A673 (cell line): ENCODE data around the gene TP53BP1. TPM values are rescaled to one million over a fixed set of nuclear protein-coding genes. Genes with fewer than 3 reads are reported as not detected.
"Not testable (repeated sequence)": the region's sequence is repeated elsewhere in the genome, so short reads cannot be mapped to it uniquely, and the experiment has no call there.

Experiments used
- BruUV-seq: library from RNA; stranded (reverse); fragments of 400-500 nt; replicated peaks from 2 replicates; lab custom pipeline; 2021; lab: Mats Ljungman, UMichigan
- CTCF ChIA-PET: fragments of 300-600 bp; sonication (Branson Sonifier 250); formaldehyde crosslinking; loops from one replicate; lab custom pipeline; 2022; ENCODE audit warnings: antibody characterized with exemption; lab: Charles Lee
- POLR2A ChIA-PET: fragments of 300-600 bp; sonication (Branson Sonifier 250); formaldehyde crosslinking; loops from one replicate; lab custom pipeline; 2022; ENCODE audit warnings: antibody characterized with exemption; ENCODE audit not compliant: low non-redundant PET; lab: Charles Lee
- DNase-seq: peaks from one replicate; pipeline ENCODE4 v3.0.0-alpha.2; 2015; ENCODE audit warnings: low spot score
- H3K27ac ChIP-seq: fragments of 200-600 bp; sonication (generic); 2 replicates; pipeline ENCODE4 v1.5.1; 2016; ENCODE audit warnings: mixed run types, low read depth, mild to moderate bottlenecking, mixed read lengths, antibody characterized with exemption, low read length; ENCODE audit not compliant: poor library complexity, severe bottlenecking
- H3K27me3 ChIP-seq: fragments of 200-600 bp; sonication (generic); replicated peaks from 2 replicates; pipeline ENCODE4 v1.6.1; 2017; ENCODE audit warnings: mixed run types, low read depth, mild to moderate bottlenecking, mixed read lengths, antibody characterized with exemption, low read length; ENCODE audit not compliant: insufficient read depth, poor library complexity
- H3K36me3 ChIP-seq: fragments of 200-600 bp; sonication (generic); 2 replicates; pipeline ENCODE4 v1.6.1; 2016; ENCODE audit warnings: mixed run types, mild to moderate bottlenecking, mixed read lengths, antibody characterized with exemption, low read length; ENCODE audit not compliant: insufficient read depth, poor library complexity, severe bottlenecking
- H3K4me1 ChIP-seq: fragments of 200-600 bp; sonication (generic); 2 replicates; pipeline ENCODE4 v1.6.1; 2017; ENCODE audit warnings: mixed run types, mild to moderate bottlenecking, mixed read lengths, antibody characterized with exemption, low read length; ENCODE audit not compliant: insufficient read depth, poor library complexity, severe bottlenecking
- H3K4me3 ChIP-seq: fragments of 200-600 bp; sonication (generic); 2 replicates; pipeline ENCODE4 v1.5.1; 2016; ENCODE audit warnings: low read depth, mixed run types, mild to moderate bottlenecking, mixed read lengths, low read length; ENCODE audit not compliant: poor library complexity, severe bottlenecking
- H3K9me3 ChIP-seq: fragments of 200-600 bp; sonication (generic); 2 replicates; pipeline ENCODE4 v1.6.1; 2016; ENCODE audit warnings: mixed run types, low read depth, mild to moderate bottlenecking, mixed read lengths, antibody characterized with exemption, low read length; ENCODE audit not compliant: poor library complexity, severe bottlenecking
- CTCF ChIP-seq: fragments of 300-800, 200-600 bp; sonication (generic); conservative IDR thresholded peaks from 2 replicates; pipeline ENCODE4 v1.5.1; 2017; ENCODE audit warnings: low read depth, mild to moderate bottlenecking, antibody characterized with exemption, low read length, moderate library complexity, mixed read lengths
- EZH2 ChIP-seq: fragments of 200-600 bp; sonication (generic); IDR thresholded peaks from 2 replicates; pipeline ENCODE4 v1.6.1; 2017; ENCODE audit warnings: borderline replicate concordance, low read depth, mild to moderate bottlenecking, mixed read lengths, antibody characterized with exemption, low read length; ENCODE audit not compliant: poor library complexity, severe bottlenecking
- intact Hi-C: fragments of 100-400 bp; cut with micrococcal nuclease; formaldehyde crosslinking; loops from one replicate; pipeline ENCODE4 v1.10.0; 2022; ENCODE audit not compliant: unreplicated experiment
- total RNA-seq: library from RNA; stranded (reverse); gene quantifications from 2 replicates; pipeline ENCODE4 v1.2.3, GENCODE V29; 2021

TP53BP1 gene
- total RNA-seq, 1 experiment from 2014 or later: 66.0 TPM

GRCh38 chr15:43402255-43402654, 90.7 kb downstream of the TP53BP1 start:
- TF ChIP-seq EZH2: no peak
- no peak for TF ChIP-seq CTCF
- Histone ChIP-seq H3K36me3 (peaks cover 93% of the 10 kb centered on the region), H3K4me3 (no peak overlapping the region), H3K27ac (no peak overlapping the region), H3K4me1 (no peaks in the 10 kb centered on the region), H3K9me3 (no peaks in the 10 kb centered on the region), H3K27me3 (no peaks in the 10 kb centered on the region)
- no peak for DNase-seq
- ChIA-PET CTCF (no interaction called here), POLR2A (interaction anchor here (0.5 kb wide), 1 partner anchor 40 kb away, joined by 3 read pairs; no protein-coding TSS in a partner anchor)
- intact Hi-C loops: loop anchor here (10.0 kb wide), 1 partner anchor 343 kb away; the partner anchor contains the start of gene PDIA3
- BruUV-seq: no TSS peak

- POLR2A ChIA-PET, H3K4me1 ChIP-seq, H3K4me3 ChIP-seq, H3K27me3 ChIP-seq, BruUV-seq, H3K9me3 ChIP-seq, CTCF ChIA-PET, intact Hi-C loops, H3K27ac ChIP-seq, DNase-seq: not testable (repeated sequence)
- H3K36me3 ChIP-seq: peaks cover 45% of the 10 kb centered on the region
These were observed 99.4 kb downstream of the TP53BP1 start for GRCh38 chr15:43393592-43393991.

GRCh38 chr15:43390723-43391122, 102.2 kb downstream of the TP53BP1 start:
- intact Hi-C loops: no loop called here
- ChIA-PET CTCF (interaction anchor here (0.6 kb wide), 1 partner anchor 826 kb away, joined by 3 read pairs; no protein-coding TSS in a partner anchor), POLR2A (no interaction called here)
- BruUV-seq: no TSS peak
- Histone ChIP-seq H3K4me3 (no peak overlapping the region), H3K9me3 (no peaks in the 10 kb centered on the region), H3K27me3 (no peaks in the 10 kb centered on the region), H3K36me3 (peaks cover 37% of the 10 kb centered on the region), H3K4me1 (no peaks in the 10 kb centered on the region), H3K27ac (no peak overlapping the region)
- TF ChIP-seq CTCF (no peak), EZH2 (no peak)
- no peak for DNase-seq

- ChIA-PET CTCF (no interaction called here), POLR2A (no interaction called here)
- BruUV-seq: no TSS peak
- Histone ChIP-seq H3K27ac (no peak overlapping the region), H3K36me3 (peaks cover 46% of the 10 kb centered on the region), H3K27me3 (no peaks in the 10 kb centered on the region), H3K4me1 (no peaks in the 10 kb centered on the region), H3K4me3 (no peak overlapping the region), H3K9me3 (no peaks in the 10 kb centered on the region)
- DNase-seq: no peak
- no peak for TF ChIP-seq CTCF
- no peak for TF ChIP-seq EZH2
- intact Hi-C loops: no loop called here
These were observed 109.9 kb downstream of the TP53BP1 start for GRCh38 chr15:43383070-43383469.
